Neural cell (in vitro differentiated cells): Measurements from ENCODE around the gene KCNK15.

Source experiments
- EP300 ChIP-seq: fragments of 450-650 bp; conservative IDR thresholded peaks from 2 replicates; pipeline ENCODE4 v1.6.1; 2014; ENCODE audit warnings: antibody characterized with exemption, mild to moderate bottlenecking, moderate library complexity; ENCODE audit not compliant: poor library complexity, severe bottlenecking
- EZH2 ChIP-seq: fragments of 200-600, 300-800 bp; shearing (Covaris generic), sonication (generic); IDR thresholded peaks from 2 replicates; pipeline ENCODE4 v1.6.1; 2014; ENCODE audit warnings: antibody characterized with exemption, low read length, borderline replicate concordance, mild to moderate bottlenecking; ENCODE audit not compliant: insufficient read depth, poor library complexity, severe bottlenecking
- MXI1 ChIP-seq: fragments of 450-650 bp; conservative IDR thresholded peaks from 2 replicates; pipeline ENCODE4 v1.6.1; 2014; ENCODE audit warnings: antibody characterized with exemption, mild to moderate bottlenecking; ENCODE audit not compliant: poor library complexity, severe bottlenecking
- POLR2AphosphoS5 ChIP-seq: IDR thresholded peaks from 2 replicates; pipeline ENCODE4 v1.6.1; 2012
- RAD21 ChIP-seq: fragments of 450-650 bp; conservative IDR thresholded peaks from 2 replicates; pipeline ENCODE4 v1.6.1; 2014; ENCODE audit warnings: antibody characterized with exemption, mild to moderate bottlenecking, moderate library complexity
- SMC3 ChIP-seq: fragments of 450-650 bp; conservative IDR thresholded peaks from 2 replicates; pipeline ENCODE4 v1.6.1; 2014; ENCODE audit warnings: antibody characterized with exemption, mild to moderate bottlenecking, moderate library complexity; ENCODE audit not compliant: poor library complexity
- TAF1 ChIP-seq: IDR thresholded peaks from 2 replicates; pipeline ENCODE4 v1.6.1; 2012; ENCODE audit warnings: low read depth
- TF ChIP-seq, protein P1 (sequence below): IDR thresholded peaks from 2 replicates; pipeline ENCODE4 v1.6.1; 2012; ENCODE audit warnings: borderline replicate concordance
- TF ChIP-seq, protein P2 (sequence below): fragments of 450-650 bp; IDR thresholded peaks from 2 replicates; pipeline ENCODE4 v1.5.1; 2014; ENCODE audit warnings: antibody characterized with exemption, mild to moderate bottlenecking, moderate library complexity; ENCODE audit not compliant: poor library complexity, severe bottlenecking

DNA sequence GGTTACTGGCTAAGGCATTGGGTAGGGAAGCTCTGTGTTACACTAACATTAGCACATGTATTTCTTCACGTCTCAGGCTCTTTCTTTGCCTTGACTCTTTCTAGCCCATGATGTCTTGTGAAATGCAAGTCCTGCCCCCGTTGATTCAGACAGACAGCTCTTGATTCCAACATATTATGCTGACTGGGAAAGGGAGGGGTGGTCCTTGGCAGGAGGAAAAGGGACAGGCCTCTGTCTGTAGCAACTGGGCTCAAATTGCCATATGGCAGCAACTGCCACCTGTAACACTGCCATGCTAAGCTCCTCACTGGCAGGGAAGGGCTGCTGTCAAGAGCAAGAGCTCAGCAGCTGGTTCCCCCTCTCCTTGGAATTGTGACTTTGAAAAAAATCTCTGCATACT is 5.7 kb upstream of the KCNK15 start:
- TF ChIP-seq, protein P1, sequence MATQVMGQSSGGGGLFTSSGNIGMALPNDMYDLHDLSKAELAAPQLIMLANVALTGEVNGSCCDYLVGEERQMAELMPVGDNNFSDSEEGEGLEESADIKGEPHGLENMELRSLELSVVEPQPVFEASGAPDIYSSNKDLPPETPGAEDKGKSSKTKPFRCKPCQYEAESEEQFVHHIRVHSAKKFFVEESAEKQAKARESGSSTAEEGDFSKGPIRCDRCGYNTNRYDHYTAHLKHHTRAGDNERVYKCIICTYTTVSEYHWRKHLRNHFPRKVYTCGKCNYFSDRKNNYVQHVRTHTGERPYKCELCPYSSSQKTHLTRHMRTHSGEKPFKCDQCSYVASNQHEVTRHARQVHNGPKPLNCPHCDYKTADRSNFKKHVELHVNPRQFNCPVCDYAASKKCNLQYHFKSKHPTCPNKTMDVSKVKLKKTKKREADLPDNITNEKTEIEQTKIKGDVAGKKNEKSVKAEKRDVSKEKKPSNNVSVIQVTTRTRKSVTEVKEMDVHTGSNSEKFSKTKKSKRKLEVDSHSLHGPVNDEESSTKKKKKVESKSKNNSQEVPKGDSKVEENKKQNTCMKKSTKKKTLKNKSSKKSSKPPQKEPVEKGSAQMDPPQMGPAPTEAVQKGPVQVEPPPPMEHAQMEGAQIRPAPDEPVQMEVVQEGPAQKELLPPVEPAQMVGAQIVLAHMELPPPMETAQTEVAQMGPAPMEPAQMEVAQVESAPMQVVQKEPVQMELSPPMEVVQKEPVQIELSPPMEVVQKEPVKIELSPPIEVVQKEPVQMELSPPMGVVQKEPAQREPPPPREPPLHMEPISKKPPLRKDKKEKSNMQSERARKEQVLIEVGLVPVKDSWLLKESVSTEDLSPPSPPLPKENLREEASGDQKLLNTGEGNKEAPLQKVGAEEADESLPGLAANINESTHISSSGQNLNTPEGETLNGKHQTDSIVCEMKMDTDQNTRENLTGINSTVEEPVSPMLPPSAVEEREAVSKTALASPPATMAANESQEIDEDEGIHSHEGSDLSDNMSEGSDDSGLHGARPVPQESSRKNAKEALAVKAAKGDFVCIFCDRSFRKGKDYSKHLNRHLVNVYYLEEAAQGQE, result no peak
- TF ChIP-seq, protein P2, sequence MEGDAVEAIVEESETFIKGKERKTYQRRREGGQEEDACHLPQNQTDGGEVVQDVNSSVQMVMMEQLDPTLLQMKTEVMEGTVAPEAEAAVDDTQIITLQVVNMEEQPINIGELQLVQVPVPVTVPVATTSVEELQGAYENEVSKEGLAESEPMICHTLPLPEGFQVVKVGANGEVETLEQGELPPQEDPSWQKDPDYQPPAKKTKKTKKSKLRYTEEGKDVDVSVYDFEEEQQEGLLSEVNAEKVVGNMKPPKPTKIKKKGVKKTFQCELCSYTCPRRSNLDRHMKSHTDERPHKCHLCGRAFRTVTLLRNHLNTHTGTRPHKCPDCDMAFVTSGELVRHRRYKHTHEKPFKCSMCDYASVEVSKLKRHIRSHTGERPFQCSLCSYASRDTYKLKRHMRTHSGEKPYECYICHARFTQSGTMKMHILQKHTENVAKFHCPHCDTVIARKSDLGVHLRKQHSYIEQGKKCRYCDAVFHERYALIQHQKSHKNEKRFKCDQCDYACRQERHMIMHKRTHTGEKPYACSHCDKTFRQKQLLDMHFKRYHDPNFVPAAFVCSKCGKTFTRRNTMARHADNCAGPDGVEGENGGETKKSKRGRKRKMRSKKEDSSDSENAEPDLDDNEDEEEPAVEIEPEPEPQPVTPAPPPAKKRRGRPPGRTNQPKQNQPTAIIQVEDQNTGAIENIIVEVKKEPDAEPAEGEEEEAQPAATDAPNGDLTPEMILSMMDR, result no peak
- TF ChIP-seq EP300, result no peak
- no peak for TF ChIP-seq POLR2AphosphoS5
- TF ChIP-seq SMC3, result no peak
- TF ChIP-seq RAD21, result no peak
- no peak for TF ChIP-seq EZH2
- no peak for TF ChIP-seq TAF1
- TF ChIP-seq MXI1, result no peak
